ENCODE measurements around the gene BNC2.

- no peak for TF ChIP-seq GATA2 (IDR thresholded peaks at IDR 0.05; ENCODE audit: low read depth, low read length)
- TF ChIP-seq GATA3 (IDR thresholded peaks at IDR 0.05; ENCODE audit: low read depth, low read length): no peak
Measured at GRCh38 chr9:16561121-16561520, 309.3 kb downstream of the BNC2 start.
